MM.1S (cell line): ENCODE data around the gene NSF.
"Not testable (repeated sequence)": the region's sequence is repeated elsewhere in the genome, so short reads cannot be mapped to it uniquely, and the experiment has no call there.

Source experiments
- DNase-seq: peaks from one replicate; pipeline ENCODE4 v3.0.0-alpha.2; 2015
- H2AFZ ChIP-seq: fragments of 300-600 bp; sonication (generic); 2 replicates; pipeline ENCODE4 v1.6.0; 2016; ENCODE audit warnings: antibody characterized with exemption, low read length
- H3F3A ChIP-seq: fragments of 300-600 bp; sonication (generic); 2 replicates; pipeline ENCODE4 v1.6.1; 2016; ENCODE audit warnings: mild to moderate bottlenecking, antibody characterized with exemption, low read length, moderate library complexity, mixed read lengths; ENCODE audit not compliant: insufficient read depth
- H3K27ac ChIP-seq: fragments of 300-600 bp; sonication (generic); 2 replicates; pipeline ENCODE4 v1.5.1; 2016; ENCODE audit warnings: mild to moderate bottlenecking, low read length
- H3K27me3 ChIP-seq: fragments of 300-600 bp; sonication (generic); replicated peaks from 2 replicates; pipeline ENCODE4 v1.6.0; 2016; ENCODE audit warnings: low read length; ENCODE audit not compliant: insufficient read depth
- H3K36me3 ChIP-seq: fragments of 300-600 bp; sonication (generic); replicated peaks from 2 replicates; pipeline ENCODE4 v1.6.1; 2016; ENCODE audit warnings: mild to moderate bottlenecking, low read length, mixed read lengths; ENCODE audit not compliant: insufficient read depth
- H3K4me1 ChIP-seq: fragments of 300-600 bp; sonication (generic); 2 replicates; pipeline ENCODE4 v1.6.1; 2016; ENCODE audit warnings: low read length, mixed read lengths
- H3K4me2 ChIP-seq: fragments of 300-600 bp; sonication (generic); 2 replicates; pipeline ENCODE4 v1.6.0; 2016; ENCODE audit warnings: low read depth, low read length
- H3K4me3 ChIP-seq: fragments of 300-600 bp; sonication (generic); 2 replicates; pipeline ENCODE4 v1.5.1; 2016; ENCODE audit warnings: low read length, mixed read lengths
- H3K79me2 ChIP-seq: fragments of 300-600 bp; sonication (generic); 2 replicates; pipeline ENCODE4 v1.6.1; 2016; ENCODE audit warnings: mixed run types, low read length, mixed read lengths
- H3K9ac ChIP-seq: fragments of 300-600 bp; sonication (generic); 2 replicates; pipeline ENCODE4 v1.6.1; 2016; ENCODE audit warnings: low read length, mixed read lengths
- H3K9me2 ChIP-seq: fragments of 300-600 bp; sonication (generic); replicated peaks from 2 replicates; pipeline ENCODE4 v1.6.1; 2016; ENCODE audit warnings: mild to moderate bottlenecking, low read length, mixed read lengths; ENCODE audit not compliant: insufficient read depth
- H3K9me3 ChIP-seq: fragments of 300-600 bp; sonication (generic); replicated peaks from 2 replicates; pipeline ENCODE4 v1.6.1; 2016; ENCODE audit warnings: mild to moderate bottlenecking, low read length, mixed read lengths; ENCODE audit not compliant: insufficient read depth
- H4K20me1 ChIP-seq: fragments of 300-600 bp; sonication (generic); 2 replicates; pipeline ENCODE4 v1.6.1; 2016; ENCODE audit warnings: mild to moderate bottlenecking, low read length, moderate library complexity, mixed read lengths; ENCODE audit not compliant: insufficient read depth

The NSF gene

GRCh38 chr17:46590157-46591146 lies at the start of gene NSF:
NSF (plus strand) TSS chr17:46590669; CDS start chr17:46590776, 107 bp downstream.
- H3K79me2 ChIP-seq, H3K4me2 ChIP-seq, H3K9me3 ChIP-seq, H2AFZ ChIP-seq, H3K36me3 ChIP-seq, H3K4me1 ChIP-seq, H3K9ac ChIP-seq, H3K4me3 ChIP-seq, H3F3A ChIP-seq, H3K9me2 ChIP-seq, DNase-seq, H4K20me1 ChIP-seq, H3K27me3 ChIP-seq, H3K27ac ChIP-seq: not testable (repeated sequence)

GRCh38 chr17:46548607-46549006 lies 41.9 kb upstream of the NSF start:
- not testable (repeated sequence) for H3K9ac ChIP-seq, H3K27me3 ChIP-seq, DNase-seq, H3F3A ChIP-seq, H3K79me2 ChIP-seq, H3K4me1 ChIP-seq, H3K27ac ChIP-seq, H4K20me1 ChIP-seq, H3K4me3 ChIP-seq, H3K4me2 ChIP-seq, H3K9me3 ChIP-seq, H3K36me3 ChIP-seq, H3K9me2 ChIP-seq, H2AFZ ChIP-seq

DNA sequence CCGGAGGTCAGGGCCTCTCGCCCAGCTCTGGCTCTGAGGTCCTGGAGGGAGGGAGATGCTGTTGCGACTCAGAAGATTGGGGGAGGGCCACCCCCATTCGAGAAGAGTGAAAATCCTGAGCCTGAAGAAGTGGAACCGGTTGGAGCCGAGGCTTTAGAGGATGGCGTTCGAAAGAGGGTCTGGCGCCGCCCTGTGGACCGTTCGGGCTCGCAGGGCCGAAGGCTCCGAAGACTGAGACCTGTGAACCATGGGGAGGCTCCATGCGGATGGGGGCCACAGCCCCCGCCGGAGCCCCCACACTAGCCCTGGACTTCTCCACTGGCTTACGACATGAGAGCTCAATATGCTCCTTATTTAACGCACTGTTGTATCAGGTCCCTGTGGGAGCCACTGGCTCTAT lies 31.3 kb upstream of the NSF start:
- H2AFZ ChIP-seq, H3K9ac ChIP-seq, H3K4me3 ChIP-seq, H3K9me2 ChIP-seq, DNase-seq, H3K4me1 ChIP-seq, H3K36me3 ChIP-seq, H4K20me1 ChIP-seq, H3K4me2 ChIP-seq, H3K27me3 ChIP-seq, H3F3A ChIP-seq, H3K79me2 ChIP-seq, H3K27ac ChIP-seq, H3K9me3 ChIP-seq: not testable (repeated sequence)

DNA sequence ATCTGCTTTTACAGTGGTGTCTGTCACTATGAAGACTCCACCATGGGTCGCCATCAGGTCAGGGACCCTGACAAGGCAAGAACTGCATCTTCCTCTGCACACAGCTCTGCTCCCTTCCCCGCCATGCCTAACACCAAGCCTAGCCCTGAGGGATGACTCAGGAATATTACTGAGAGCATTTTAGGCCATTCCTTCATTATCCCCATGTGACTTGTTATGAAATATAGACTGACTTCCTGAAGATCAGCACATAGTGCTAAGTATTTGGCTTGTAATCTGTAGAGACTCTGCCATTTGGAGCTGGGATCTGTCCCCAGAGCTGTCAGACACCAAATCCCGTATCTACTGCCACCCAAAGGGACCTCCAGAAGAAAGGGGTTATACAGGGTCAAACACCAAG lies 30.4 kb upstream of the NSF start:
- not testable (repeated sequence) for H3K79me2 ChIP-seq, H3K27ac ChIP-seq, H4K20me1 ChIP-seq, H3K27me3 ChIP-seq, H3K4me1 ChIP-seq, DNase-seq, H3K9me3 ChIP-seq, H3K9me2 ChIP-seq, H3K4me2 ChIP-seq, H3K9ac ChIP-seq, H3K4me3 ChIP-seq, H2AFZ ChIP-seq, H3K36me3 ChIP-seq, H3F3A ChIP-seq

- not testable (repeated sequence) for H3K4me2 ChIP-seq, H2AFZ ChIP-seq, H3K27ac ChIP-seq, H3K27me3 ChIP-seq, H3K9me3 ChIP-seq, H3K9ac ChIP-seq, H3K4me1 ChIP-seq, H3K36me3 ChIP-seq, DNase-seq, H3K79me2 ChIP-seq, H3K4me3 ChIP-seq, H4K20me1 ChIP-seq, H3K9me2 ChIP-seq, H3F3A ChIP-seq
Measured at GRCh38 chr17:46566284-46566683, 24.2 kb upstream of the NSF start.

GRCh38 chr17:46566980-46567379 lies 23.5 kb upstream of the NSF start:
- H3K4me3 ChIP-seq, H3K4me1 ChIP-seq, H3K9ac ChIP-seq, DNase-seq, H3K4me2 ChIP-seq, H3K79me2 ChIP-seq, H4K20me1 ChIP-seq, H3K27ac ChIP-seq, H3F3A ChIP-seq, H3K36me3 ChIP-seq, H3K9me3 ChIP-seq, H3K27me3 ChIP-seq, H2AFZ ChIP-seq, H3K9me2 ChIP-seq: not testable (repeated sequence)

DNA sequence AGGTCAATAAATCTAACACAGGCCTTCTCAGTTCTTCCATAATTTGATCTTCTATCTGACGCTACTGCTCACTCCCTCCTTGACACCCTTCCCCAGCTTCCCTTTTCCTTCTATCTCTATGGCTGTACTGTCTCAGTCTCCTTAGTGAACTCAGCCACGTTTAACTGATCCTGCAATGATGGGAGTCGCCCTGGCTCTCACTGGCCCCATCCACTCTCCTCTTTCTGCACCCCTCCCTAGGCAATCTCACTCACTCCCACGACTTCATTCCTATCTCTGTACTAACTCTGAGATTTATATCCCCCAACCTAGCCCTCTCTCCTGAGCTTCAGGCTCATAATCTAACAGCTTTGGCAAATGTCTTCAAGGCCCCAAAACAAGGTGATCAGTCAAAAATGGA lies 18.7 kb upstream of the NSF start:
- H3F3A ChIP-seq: not testable (repeated sequence)

More for the DNA sequence above, 18.7 kb upstream of the NSF start:
- not testable (repeated sequence) for H3K9ac ChIP-seq, H3K4me1 ChIP-seq, H3K9me2 ChIP-seq, DNase-seq, H3K27me3 ChIP-seq, H3K4me3 ChIP-seq, H2AFZ ChIP-seq, H3K9me3 ChIP-seq, H3K27ac ChIP-seq, H3K36me3 ChIP-seq, H4K20me1 ChIP-seq, H3K4me2 ChIP-seq, H3K79me2 ChIP-seq
